Cardiac fibroblast (primary cell): Measurements from ENCODE around the gene IMPG1.
A peak's percentile ranks its signal among the peaks of the same experiment; 100 is the strongest.

ENCODE experiments used
- DNase-seq, 2 donors: peaks; one replicate each; pipeline versions ENCODE4 v3.0.0 to v3.0.0-alpha.2; 2010; ENCODE audit warnings: low read depth in 2 of 2
- H3K4me3 ChIP-seq, 2 donors: replicated peaks in 1 of 2; 1 replicate in 1 of 2; 2 replicates in 1 of 2; pipeline ENCODE4 v1.5.1; 2011; ENCODE audit warnings: low read depth in 2 of 2, low read length in 2 of 2, mild to moderate bottlenecking in 2 of 2, moderate library complexity in 1 of 2
- CTCF ChIP-seq: IDR thresholded peaks from one replicate; pipeline ENCODE4 v1.5.1; 2011; ENCODE audit warnings: low read depth, mild to moderate bottlenecking, low read length, inconsistent platforms

IMPG1 gene

GRCh38 chr6:76026101-76026500 lies 46.4 kb downstream of the IMPG1 start:
- TF ChIP-seq CTCF, result no peak
- H3K4me3 ChIP-seq, result no peak overlapping the region
- DNase-seq, result peak; percentile 2 to 10

- no peak for TF ChIP-seq CTCF
- DNase-seq, result no peak
- H3K4me3 ChIP-seq, result no peak overlapping the region
These were observed 57.6 kb downstream of the IMPG1 start for GRCh38 chr6:76014626-76015530.

- no peak for TF ChIP-seq CTCF
- H3K4me3 ChIP-seq, result no peak overlapping the region
- DNase-seq, result no peak
These were observed 68.3 kb downstream of the IMPG1 start for GRCh38 chr6:76004202-76004601.

- H3K4me3 ChIP-seq, result no peak overlapping the region
- no peak for TF ChIP-seq CTCF
- DNase-seq, result no peak
These were observed 68.8 kb downstream of the IMPG1 start for GRCh38 chr6:76003686-76004085.

GRCh38 chr6:76003113-76003512 lies 69.3 kb downstream of the IMPG1 start:
- DNase-seq, result no peak
- no peak for TF ChIP-seq CTCF

GRCh38 chr6:76000629-76001028 lies 71.8 kb downstream of the IMPG1 start:
- H3K4me3 ChIP-seq, result no peak overlapping the region
- DNase-seq, result no peak
- TF ChIP-seq CTCF, result no peak

More at GRCh38 chr6:76003113-76003512, 69.3 kb downstream of the IMPG1 start:
- no peak overlapping the region for H3K4me3 ChIP-seq

- no peak for TF ChIP-seq CTCF
- no peak for DNase-seq
- no peak overlapping the region for H3K4me3 ChIP-seq
These were observed 74.8 kb downstream of the IMPG1 start for GRCh38 chr6:75997696-75998095.
